ENCODE measurements around the gene PRKAG2. TPM values are rescaled to one million over a fixed set of nuclear protein-coding genes. Genes with fewer than 3 reads are reported as not detected.

PRKAG2 gene
- total RNA-seq, 1 donor from 2014 or later: 13.5 TPM

GRCh38 chr7:151774951-151775350 is 102.0 kb downstream of the PRKAG2 start:
- no peak for DNase-seq (ENCODE audit: low read depth in 2 of 2)

- DNase-seq (ENCODE audit: low read depth in 2 of 2): no peak
Measured at GRCh38 chr7:151773797-151774196, 103.1 kb downstream of the PRKAG2 start.

- DNase-seq (ENCODE audit: low read depth in 2 of 2): no peak
Measured at GRCh38 chr7:151770232-151770631, 106.7 kb downstream of the PRKAG2 start.

- DNase-seq (ENCODE audit: low read depth in 2 of 2): no peak
Measured at GRCh38 chr7:151769188-151769821, 107.6 kb downstream of the PRKAG2 start.

GRCh38 chr7:151768805-151769187 is 108.1 kb downstream of the PRKAG2 start:
- no peak for DNase-seq (ENCODE audit: low read depth in 2 of 2)

GRCh38 chr7:151767557-151767956 is 109.4 kb downstream of the PRKAG2 start:
- no peak for DNase-seq (ENCODE audit: low read depth in 2 of 2)

GRCh38 chr7:151764056-151764920 is 112.6 kb downstream of the PRKAG2 start:
- no peak for DNase-seq (ENCODE audit: low read depth in 2 of 2)

- DNase-seq (ENCODE audit: low read depth in 2 of 2): no peak
Measured at GRCh38 chr7:151763420-151763984, 113.4 kb downstream of the PRKAG2 start.

GRCh38 chr7:151762583-151763245 is 114.2 kb downstream of the PRKAG2 start:
- no peak for DNase-seq (ENCODE audit: low read depth in 2 of 2)

- no peak for DNase-seq (ENCODE audit: low read depth in 2 of 2)
Measured at GRCh38 chr7:151761957-151762356, 115.0 kb downstream of the PRKAG2 start.

GRCh38 chr7:151761231-151761630 is 115.7 kb downstream of the PRKAG2 start:
- no peak for DNase-seq (ENCODE audit: low read depth in 2 of 2)

GRCh38 chr7:151759591-151760042 is 117.3 kb downstream of the PRKAG2 start:
- DNase-seq (ENCODE audit: low read depth in 2 of 2): peak; percentile 67 to 84

- DNase-seq (ENCODE audit: low read depth in 2 of 2): no peak
Measured at GRCh38 chr7:151758622-151759540, 118.0 kb downstream of the PRKAG2 start.

- DNase-seq (ENCODE audit: low read depth in 2 of 2): no peak
Measured at GRCh38 chr7:151757274-151757673, 119.6 kb downstream of the PRKAG2 start.

GRCh38 chr7:151756866-151757265 is 120.0 kb downstream of the PRKAG2 start:
- no peak for DNase-seq (ENCODE audit: low read depth in 2 of 2)

GRCh38 chr7:151756076-151756731 is 120.7 kb downstream of the PRKAG2 start:
- peak in 1 of 2 donors; percentile 60 for DNase-seq (ENCODE audit: low read depth in 2 of 2)

GRCh38 chr7:151755131-151755801 is 121.6 kb downstream of the PRKAG2 start:
- DNase-seq (ENCODE audit: low read depth in 2 of 2): no peak

GRCh38 chr7:151754688-151755130 is 122.2 kb downstream of the PRKAG2 start:
- DNase-seq (ENCODE audit: low read depth in 2 of 2): no peak

- peak; percentile 97 to 99 for DNase-seq (ENCODE audit: low read depth in 2 of 2)
Measured at GRCh38 chr7:151754142-151754590, 122.7 kb downstream of the PRKAG2 start.
